ENCODE measurements around the gene MIGA2. TPM values are rescaled to one million over a fixed set of nuclear protein-coding genes. Genes with fewer than 3 reads are reported as not detected.

The MIGA2 gene
- 10 to 100 TPM; 15.5 to 19.3 TPM for total RNA-seq

GRCh38 chr9:129036241-129036922 lies at the start of gene MIGA2:
MIGA2 (plus strand) TSS chr9:129036626; CDS start chr9:129040595, 3,969 bp downstream.

GRCh38 chr9:129028192-129028966 lies 8.0 kb upstream of the MIGA2 start, which contains the start of gene SH3GLB2:
SH3GLB2 (minus strand) TSS chr9:129028331; CDS start chr9:129028154, 177 bp downstream.

GRCh38 chr9:129080601-129081387 lies 44.4 kb downstream of the MIGA2 start, which contains the start of gene DOLPP1:
DOLPP1 (plus strand) TSS chr9:129081111; CDS start chr9:129081132, 21 bp downstream.

GRCh38 chr9:129110740-129111527 lies 74.5 kb downstream of the MIGA2 start, which contains the start of the genes CRAT and PTPA:
CRAT (minus strand) TSS chr9:129110793; CDS start chr9:129110509, 284 bp downstream.
PTPA (plus strand) TSS chr9:129111415; CDS start chr9:129111601, 186 bp downstream.

Other genes starting within 250 kb of the MIGA2 start
- 10 to 100 TPM; 11.0 TPM for gene TBC1D13, start 249.4 kb upstream of the MIGA2 start, total RNA-seq
- gene ENDOG, start 218.1 kb upstream of the MIGA2 start, total RNA-seq = 10 to 100 TPM; 21.7 to 25.6 TPM
- gene SPOUT1, start 206.8 kb upstream of the MIGA2 start, total RNA-seq = 10 to 100 TPM; 15.8 to 23.0 TPM
- 10 to 100 TPM in 1 of 2 donors, 1 to 10 TPM in 1; 7.2 to 12.3 TPM for gene KYAT1, start 154.7 kb upstream of the MIGA2 start, total RNA-seq
- 10 to 100 TPM; 49.9 to 51.0 TPM for gene LRRC8A, start 154.5 kb upstream of the MIGA2 start, total RNA-seq
- 1 to 10 TPM; 1.3 to 4.5 TPM for gene PHYHD1, start 115.6 kb upstream of the MIGA2 start, total RNA-seq
- 10 to 100 TPM; 34.1 to 37.3 TPM for gene DOLK, start 89.0 kb upstream of the MIGA2 start, total RNA-seq
- 10 to 100 TPM; 58.8 to 65.6 TPM for gene NUP188, start 88.9 kb upstream of the MIGA2 start, total RNA-seq
- 10 to 100 TPM; 28.3 to 33.0 TPM for gene SH3GLB2, start 8.3 kb upstream of the MIGA2 start, total RNA-seq
- 10 to 100 TPM in 1 of 2 donors, 1 to 10 TPM in 1; 10.0 to 10.3 TPM for gene DOLPP1, start 44.5 kb downstream of the MIGA2 start, total RNA-seq
- 10 to 100 TPM; 17.3 to 28.6 TPM for gene CRAT, start 74.2 kb downstream of the MIGA2 start, total RNA-seq
- gene PTPA, start 74.8 kb downstream of the MIGA2 start, total RNA-seq = 10 to 100 TPM; 72.6 to 82.6 TPM
- gene IER5L, start 141.6 kb downstream of the MIGA2 start, total RNA-seq = 10 to 100 TPM; 14.8 to 18.3 TPM